Naive thymus-derived CD4-positive, alpha-beta T cell (primary cell): ENCODE data around the gene JMJD1C. TPM values are rescaled to one million over a fixed set of nuclear protein-coding genes. Genes with fewer than 3 reads are reported as not detected.
A peak's percentile ranks its signal among the peaks of the same experiment; 100 is the strongest.
"Not testable (repeated sequence)": the region's sequence is repeated elsewhere in the genome, so short reads cannot be mapped to it uniquely, and the experiment has no call there.

ENCODE experiments used
- ATAC-seq: fragments of 150-1000 bp; cut with Tn5 transposase; 2 replicates; pipeline ENCODE4 v1.10.0; 2021; ENCODE audit warnings: mild to moderate bottlenecking, moderate library complexity
- CTCF ChIA-PET: fragments of 350-600 bp; sonication (Branson Sonifier 250); formaldehyde crosslinking; loops from one replicate; lab custom pipeline; 2021; ENCODE audit warnings: antibody characterized with exemption; lab: Charles Lee
- POLR2A ChIA-PET: fragments of 350-600 bp; sonication (Branson Sonifier 250); formaldehyde crosslinking; loops from one replicate; lab custom pipeline; 2021; ENCODE audit warnings: antibody characterized with exemption, inconsistent platforms; lab: Charles Lee
- DNase-seq, 9 donors: peaks; one replicate each; pipeline versions ENCODE4 v3.0.0 to v3.0.0-alpha.2; 2020 to 2022; ENCODE audit warnings: mixed read lengths in 1 of 9
- H3K27ac ChIP-seq: one replicate; pipeline ENCODE4 v1.7.0; 2013; ENCODE audit warnings: mild to moderate bottlenecking, low read depth, low read length, moderate library complexity
- H3K27me3 ChIP-seq, 2 donors: one replicate each; pipeline ENCODE4 v1.7.0; 2013; ENCODE audit warnings: low read length in 2 of 2, mild to moderate bottlenecking in 2 of 2, moderate library complexity in 2 of 2; ENCODE audit not compliant: control insufficient read depth in 2 of 2, insufficient read depth in 2 of 2
- H3K36me3 ChIP-seq, 3 experiments: 1 replicate in 2 of 3; 2 replicates in 1 of 3; pipeline ENCODE4 v1.7.0; 2013; ENCODE audit warnings: low read length in 3 of 3, mild to moderate bottlenecking in 3 of 3, moderate library complexity in 1 of 3; ENCODE audit not compliant: insufficient read depth in 3 of 3, control insufficient read depth in 2 of 3
- H3K4me1 ChIP-seq, 2 donors: one replicate each; pipeline ENCODE4 v1.7.0; 2013; ENCODE audit warnings: low read length in 2 of 2, mild to moderate bottlenecking in 2 of 2, moderate library complexity in 1 of 2; ENCODE audit not compliant: control insufficient read depth in 2 of 2, insufficient read depth in 2 of 2
- H3K4me3 ChIP-seq: 2 replicates; pipeline ENCODE4 v1.7.0; 2013; ENCODE audit warnings: mild to moderate bottlenecking, low read length
- H3K9me3 ChIP-seq, 3 experiments: 1 replicate in 2 of 3; 2 replicates in 1 of 3; pipeline ENCODE4 v1.7.0; 2013; ENCODE audit warnings: low read length in 3 of 3; ENCODE audit not compliant: control insufficient read depth in 2 of 3
- H3K27ac Mint-ChIP-seq, 9 donors: one replicate each; pipeline ENCODE4 v1.8.0; 2020 to 2022; ENCODE audit warnings: mixed read lengths in 9 of 9, mild to moderate bottlenecking in 8 of 9, moderate library complexity in 5 of 9, inconsistent platforms in 2 of 9
- H3K27me3 Mint-ChIP-seq, 5 donors: one replicate each; pipeline ENCODE4 v1.8.0; 2021 to 2022; ENCODE audit warnings: mixed read lengths in 5 of 5, mild to moderate bottlenecking in 1 of 5
- H3K36me3 Mint-ChIP-seq, 5 donors: one replicate each; pipeline ENCODE4 v1.8.0; 2020 to 2022; ENCODE audit warnings: mixed read lengths in 5 of 5, mild to moderate bottlenecking in 3 of 5, inconsistent platforms in 1 of 5
- H3K4me1 Mint-ChIP-seq, 7 donors: one replicate each; pipeline ENCODE4 v1.8.0; 2020 to 2022; ENCODE audit warnings: mixed read lengths in 7 of 7, mild to moderate bottlenecking in 3 of 7, inconsistent platforms in 1 of 7
- H3K4me3 Mint-ChIP-seq, 10 donors: one replicate each; pipeline ENCODE4 v1.8.0; 2020 to 2022; ENCODE audit warnings: mild to moderate bottlenecking in 10 of 10, mixed read lengths in 10 of 10, moderate library complexity in 6 of 10, inconsistent platforms in 2 of 10
- H3K9me3 Mint-ChIP-seq, 11 donors: one replicate each; pipeline ENCODE4 v1.8.0; 2020 to 2022; ENCODE audit warnings: mixed read lengths in 11 of 11, mild to moderate bottlenecking in 4 of 11, inconsistent platforms in 1 of 11, moderate library complexity in 1 of 11
- intact Hi-C, 2 donors: fragments of 100-400 bp; cut with micrococcal nuclease; formaldehyde crosslinking; loops; one replicate each; pipeline ENCODE4 v1.15.1; 2023
- polyA plus RNA-seq, 2 donors: library from polyadenylated mRNA; unstranded; fragments of 300-500 nt; fragmentation: Illumina TruSeq; gene quantifications; one replicate each; pipeline ENCODE4 v1.2.3, GENCODE V29; 2021
- total RNA-seq, 6 experiments: library from RNA in 5 of 6; stranded (reverse) in 5 of 6; gene quantifications; 1 replicate in 5 of 6; 2 replicates in 1 of 6; pipeline ENCODE4 v1.2.3 and lab custom pipeline; 2021 to 2026

The JMJD1C gene
- total and polyA plus RNA-seq, 7 experiments from 2014 or later: 59.0 to 331 (median 120) TPM

DNA sequence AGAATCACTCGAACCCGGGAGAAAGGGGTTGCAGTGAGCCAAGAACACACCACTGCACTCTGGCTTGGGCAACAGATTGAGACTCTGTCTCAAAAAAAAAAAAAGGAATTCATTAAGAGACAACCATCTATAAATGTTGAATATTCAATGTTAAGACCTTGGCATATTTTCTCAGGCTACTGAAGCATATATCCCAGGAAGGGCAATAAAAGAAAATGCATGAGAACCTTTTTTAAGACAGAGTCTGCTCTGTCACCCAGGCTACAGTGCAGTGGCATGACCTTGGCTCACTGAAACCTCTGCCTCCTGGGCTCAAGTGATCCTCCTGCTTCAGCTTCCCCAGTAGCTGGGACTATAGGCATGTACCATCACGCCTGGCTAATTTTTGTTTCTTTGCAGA lies 165.0 kb downstream of the JMJD1C start:
- H3K4me1 Mint-ChIP-seq: peaks cover 5 to 33% (median 13%) of the 10 kb centered on the region in 7 donors
- CTCF ChIA-PET: interaction anchor here (0.6 kb wide), 1 partner anchor 408 kb away, joined by 3 read pairs; no protein-coding TSS in a partner anchor
- Histone ChIP-seq H3K4me3 (no peak overlapping the region), H3K27me3 (no peaks in the 10 kb centered on the region), H3K9me3 (no peaks in the 10 kb centered on the region), H3K27ac (no peak overlapping the region), H3K4me1 (no peaks in the 10 kb centered on the region), H3K36me3 (no peaks in the 10 kb centered on the region)
- DNase-seq: no peak
- POLR2A ChIA-PET: no interaction called here
- no peak overlapping the region for H3K27ac Mint-ChIP-seq
- no peaks in the 10 kb centered on the region for H3K9me3 Mint-ChIP-seq
- intact Hi-C loops: no loop called here
- peaks cover 0 to 13% (median 2%) of the 10 kb centered on the region in 5 donors for H3K36me3 Mint-ChIP-seq
- ATAC-seq: no peak
- no peaks in the 10 kb centered on the region for H3K27me3 Mint-ChIP-seq
- no peak overlapping the region for H3K4me3 Mint-ChIP-seq

- H3K4me3 Mint-ChIP-seq: no peak overlapping the region
- H3K9me3 Mint-ChIP-seq: no peaks in the 10 kb centered on the region
- ChIA-PET CTCF (no interaction called here), POLR2A (no interaction called here)
- no peaks in the 10 kb centered on the region for H3K9me3 ChIP-seq
- no peaks in the 10 kb centered on the region for H3K36me3 ChIP-seq
- no peak overlapping the region for H3K27ac ChIP-seq
- peaks cover 0 to 6% (median 2%) of the 10 kb centered on the region in 5 donors for H3K36me3 Mint-ChIP-seq
- no peaks in the 10 kb centered on the region for H3K4me1 ChIP-seq
- H3K27me3 ChIP-seq: no peaks in the 10 kb centered on the region
- no peak overlapping the region for H3K27ac Mint-ChIP-seq
- no peaks in the 10 kb centered on the region for H3K27me3 Mint-ChIP-seq
- H3K4me1 Mint-ChIP-seq: peaks cover 4 to 36% (median 14%) of the 10 kb centered on the region in 7 donors
- ATAC-seq (no peak), DNase-seq (no peak)
- no peak overlapping the region for H3K4me3 ChIP-seq
- intact Hi-C loops: no loop called here
These were observed 167.8 kb downstream of the JMJD1C start for GRCh38 chr10:63297941-63298340.

DNA sequence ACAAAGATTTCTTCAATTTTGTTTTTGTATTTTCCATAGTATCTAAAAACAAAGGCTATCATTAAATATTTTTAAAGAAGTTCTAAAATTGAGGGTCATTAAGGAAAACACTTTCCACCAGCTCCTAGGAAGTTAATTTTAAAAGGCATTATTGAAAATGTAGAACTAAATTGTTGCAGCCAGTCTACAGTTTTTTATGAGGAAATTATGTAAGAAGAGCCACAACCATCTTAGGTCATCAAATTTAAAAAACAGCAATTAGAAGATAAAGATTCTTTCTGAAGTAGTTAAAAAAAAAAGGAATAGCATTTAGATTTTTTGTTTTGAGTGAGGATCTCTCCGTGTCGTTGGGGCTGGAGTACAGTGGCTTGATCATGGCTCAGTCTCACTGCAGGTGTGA lies 171.0 kb downstream of the JMJD1C start:
- intact Hi-C loops: no loop called here
- DNase-seq (no peak), ATAC-seq (no peak)
- H3K4me3 Mint-ChIP-seq: no peak overlapping the region
- no peak overlapping the region for H3K4me3 ChIP-seq
- H3K36me3 Mint-ChIP-seq: peaks cover 0 to 4% (median 0%) of the 10 kb centered on the region in 5 donors
- no peaks in the 10 kb centered on the region for H3K4me1 ChIP-seq
- no peak overlapping the region for H3K27ac ChIP-seq
- no peaks in the 10 kb centered on the region for H3K36me3 ChIP-seq
- H3K9me3 Mint-ChIP-seq: no peaks in the 10 kb centered on the region
- peak overlapping the region in 2 of 9 donors; percentile 34 to 51 for H3K27ac Mint-ChIP-seq
- no peaks in the 10 kb centered on the region for H3K9me3 ChIP-seq
- no peaks in the 10 kb centered on the region for H3K27me3 Mint-ChIP-seq
- H3K27me3 ChIP-seq: no peaks in the 10 kb centered on the region
- ChIA-PET POLR2A (no interaction called here), CTCF (no interaction called here)
- H3K4me1 Mint-ChIP-seq: peaks cover 3 to 20% (median 11%) of the 10 kb centered on the region in 7 donors

DNA sequence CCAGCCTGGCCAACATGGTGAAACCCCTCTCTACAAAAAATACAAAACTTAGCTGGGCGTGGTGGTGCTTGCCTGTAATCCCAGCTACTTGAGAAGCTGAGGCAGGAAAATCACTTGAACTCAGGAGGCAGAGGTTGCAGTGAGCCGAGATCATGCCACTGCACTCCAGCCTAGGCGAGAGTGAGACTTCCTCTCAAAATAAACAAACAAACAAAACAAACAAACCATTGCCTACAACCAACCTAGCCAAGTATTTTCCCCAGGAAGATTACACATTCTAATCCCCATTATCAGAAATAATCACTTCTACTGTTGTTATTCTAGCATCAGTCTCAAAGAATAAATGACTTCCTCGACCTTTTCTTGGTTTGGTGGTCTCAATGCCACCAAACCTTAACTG lies 172.9 kb downstream of the JMJD1C start:
- H3K9me3 Mint-ChIP-seq, POLR2A ChIA-PET, H3K4me3 Mint-ChIP-seq, H3K27me3 ChIP-seq, H3K27me3 Mint-ChIP-seq, H3K27ac ChIP-seq, H3K9me3 ChIP-seq, H3K36me3 Mint-ChIP-seq, H3K4me3 ChIP-seq, DNase-seq, H3K4me1 ChIP-seq, ATAC-seq, H3K36me3 ChIP-seq: not testable (repeated sequence)
- intact Hi-C loops: loop anchor here in 1 of 2 donors (2.0 kb wide), 1 partner anchor 14 kb away; no protein-coding TSS in a partner anchor
- H3K27ac Mint-ChIP-seq: peak overlapping the region in 1 of 9 donors; percentile 12
- H3K4me1 Mint-ChIP-seq: peaks cover 2 to 21% (median 6%) of the 10 kb centered on the region in 7 donors
- CTCF ChIA-PET: interaction anchor here (0.7 kb wide), 1 partner anchor 315 kb away, joined by 6 read pairs; no protein-coding TSS in a partner anchor

- Mint-ChIP-seq H3K27me3 (no peaks in the 10 kb centered on the region), H3K36me3 (peaks cover 0 to 6% (median 0%) of the 10 kb centered on the region in 5 donors), H3K4me3 (no peak overlapping the region), H3K27ac (no peak overlapping the region), H3K4me1 (peaks cover 0 to 37% (median 12%) of the 10 kb centered on the region in 7 donors), H3K9me3 (no peaks in the 10 kb centered on the region)
- DNase-seq (no peak), ATAC-seq (no peak)
- POLR2A ChIA-PET: interaction anchor here (0.7 to 1.4 kb wide), 2 partner anchors 12 to 234 kb away, joined by 4 to 5 read pairs; no protein-coding TSS in a partner anchor
- Histone ChIP-seq H3K4me1 (no peaks in the 10 kb centered on the region), H3K4me3 (no peak overlapping the region), H3K36me3 (no peaks in the 10 kb centered on the region), H3K9me3 (no peaks in the 10 kb centered on the region), H3K27me3 (no peaks in the 10 kb centered on the region), H3K27ac (no peak overlapping the region)
- CTCF ChIA-PET: no interaction called here
- intact Hi-C loops: loop anchor here in 1 of 2 donors (10.0 kb wide), 1 partner anchor 57 kb away; no protein-coding TSS in a partner anchor
These were observed 177.6 kb downstream of the JMJD1C start for GRCh38 chr10:63288170-63288569.

- Mint-ChIP-seq H3K27me3 (no peaks in the 10 kb centered on the region), H3K27ac (peak overlapping the region in 1 of 9 donors; percentile 10), H3K4me1 (peaks cover 0 to 35% (median 17%) of the 10 kb centered on the region in 7 donors), H3K4me3 (no peak overlapping the region), H3K36me3 (peaks cover 0 to 8% (median 0%) of the 10 kb centered on the region in 5 donors), H3K9me3 (no peaks in the 10 kb centered on the region)
- Histone ChIP-seq H3K27ac (no peak overlapping the region), H3K36me3 (no peaks in the 10 kb centered on the region), H3K4me1 (no peaks in the 10 kb centered on the region), H3K9me3 (no peaks in the 10 kb centered on the region), H3K4me3 (no peak overlapping the region), H3K27me3 (no peaks in the 10 kb centered on the region)
- intact Hi-C loops: loop anchor here in 1 of 2 donors (10.0 kb wide), 1 partner anchor 58 kb away; no protein-coding TSS in a partner anchor
- ATAC-seq (no peak), DNase-seq (no peak)
- POLR2A ChIA-PET: no interaction called here
- CTCF ChIA-PET: no interaction called here
These were observed 179.0 kb downstream of the JMJD1C start for GRCh38 chr10:63286754-63287264.

DNA sequence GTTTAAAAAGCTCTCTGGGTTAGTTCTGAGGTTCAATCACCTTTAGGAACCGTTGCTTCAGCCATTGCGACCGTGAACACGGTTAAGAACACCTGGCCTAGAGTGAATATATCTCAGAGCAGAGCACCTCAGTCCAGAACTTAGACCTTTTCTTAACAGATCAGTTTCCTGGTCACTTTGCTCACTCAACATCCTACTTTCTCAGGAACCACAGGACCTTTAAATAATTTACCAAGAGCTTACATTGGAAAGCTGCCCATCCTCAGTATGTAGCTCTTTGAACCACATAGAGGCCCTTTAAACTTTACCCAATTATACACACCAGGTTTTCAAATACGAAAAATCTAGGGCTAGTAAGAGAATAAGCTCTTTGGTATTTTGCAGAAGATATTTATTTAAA lies 179.4 kb downstream of the JMJD1C start:
- no peaks in the 10 kb centered on the region for H3K36me3 ChIP-seq
- peaks cover 0 to 35% (median 17%) of the 10 kb centered on the region in 7 donors for H3K4me1 Mint-ChIP-seq
- H3K36me3 Mint-ChIP-seq: peaks cover 0 to 7% (median 0%) of the 10 kb centered on the region in 5 donors
- H3K9me3 ChIP-seq: no peaks in the 10 kb centered on the region
- no peaks in the 10 kb centered on the region for H3K4me1 ChIP-seq
- no peaks in the 10 kb centered on the region for H3K9me3 Mint-ChIP-seq
- ChIA-PET CTCF (no interaction called here), POLR2A (no interaction called here)
- intact Hi-C loops: loop anchor here in 1 of 2 donors (10.0 kb wide), 1 partner anchor 58 kb away; no protein-coding TSS in a partner anchor
- H3K27ac ChIP-seq: no peak overlapping the region
- DNase-seq (no peak), ATAC-seq (no peak)
- no peak overlapping the region for H3K4me3 Mint-ChIP-seq
- H3K27me3 ChIP-seq: no peaks in the 10 kb centered on the region
- no peaks in the 10 kb centered on the region for H3K27me3 Mint-ChIP-seq
- no peak overlapping the region for H3K4me3 ChIP-seq
- peak overlapping the region in 1 of 9 donors; percentile 10 for H3K27ac Mint-ChIP-seq
